ENCODE measurements around the gene CHRM5.

DNA sequence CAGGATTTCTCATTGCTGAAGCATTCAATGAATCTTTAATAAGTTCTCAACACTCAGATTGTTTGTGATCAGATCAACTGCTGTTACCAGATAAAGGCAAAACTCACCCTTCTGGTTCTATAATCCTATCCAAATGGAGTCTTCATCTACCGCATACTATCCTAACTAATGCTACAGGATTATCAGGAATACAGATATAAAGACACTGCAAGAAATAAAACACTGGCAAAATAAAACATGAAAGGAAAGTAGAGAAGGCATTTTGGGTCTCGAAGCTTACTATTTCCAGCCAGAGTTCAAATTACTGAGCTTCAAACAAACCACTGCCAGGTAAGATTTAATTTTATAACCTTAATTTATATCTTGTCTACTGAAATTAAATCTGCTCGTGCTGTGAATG, 524 bp downstream of the CHRM5 start:
- TF ChIP-seq EZH2 (IDR thresholded peaks at IDR 0.05; ENCODE audit: borderline replicate concordance) = no peak
- TF ChIP-seq, protein P1, sequence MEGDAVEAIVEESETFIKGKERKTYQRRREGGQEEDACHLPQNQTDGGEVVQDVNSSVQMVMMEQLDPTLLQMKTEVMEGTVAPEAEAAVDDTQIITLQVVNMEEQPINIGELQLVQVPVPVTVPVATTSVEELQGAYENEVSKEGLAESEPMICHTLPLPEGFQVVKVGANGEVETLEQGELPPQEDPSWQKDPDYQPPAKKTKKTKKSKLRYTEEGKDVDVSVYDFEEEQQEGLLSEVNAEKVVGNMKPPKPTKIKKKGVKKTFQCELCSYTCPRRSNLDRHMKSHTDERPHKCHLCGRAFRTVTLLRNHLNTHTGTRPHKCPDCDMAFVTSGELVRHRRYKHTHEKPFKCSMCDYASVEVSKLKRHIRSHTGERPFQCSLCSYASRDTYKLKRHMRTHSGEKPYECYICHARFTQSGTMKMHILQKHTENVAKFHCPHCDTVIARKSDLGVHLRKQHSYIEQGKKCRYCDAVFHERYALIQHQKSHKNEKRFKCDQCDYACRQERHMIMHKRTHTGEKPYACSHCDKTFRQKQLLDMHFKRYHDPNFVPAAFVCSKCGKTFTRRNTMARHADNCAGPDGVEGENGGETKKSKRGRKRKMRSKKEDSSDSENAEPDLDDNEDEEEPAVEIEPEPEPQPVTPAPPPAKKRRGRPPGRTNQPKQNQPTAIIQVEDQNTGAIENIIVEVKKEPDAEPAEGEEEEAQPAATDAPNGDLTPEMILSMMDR (IDR thresholded peaks at IDR 0.05; ENCODE audit: poor library complexity) = no peak
